Central memory CD8-positive, alpha-beta T cell (primary cell): ENCODE results near the gene PTK7.

Source experiments
- ATAC-seq: fragments of 150-1000 bp; cut with Tn5 transposase; replicated peaks from 2 replicates; pipeline ENCODE4 v1.10.0; 2022; ENCODE audit warnings: mild to moderate bottlenecking, moderate FRiP score, moderate number of reproducible peaks; ENCODE audit not compliant: poor library complexity, severe bottlenecking; ENCODE audit errors: extremely low read depth
- DNase-seq, 2 donors: peaks; one replicate each; pipeline ENCODE4 v3.0.0; 2021; ENCODE audit warnings: low spot score in 2 of 2
- H3K27ac Mint-ChIP-seq: one replicate; pipeline ENCODE4 v1.8.0; 2022; ENCODE audit warnings: low read depth, mild to moderate bottlenecking, moderate library complexity, mixed read lengths
- H3K27me3 Mint-ChIP-seq: one replicate; pipeline ENCODE4 v1.8.0; 2022; ENCODE audit warnings: mixed read lengths
- H3K36me3 Mint-ChIP-seq: one replicate; pipeline ENCODE4 v1.8.0; 2022; ENCODE audit warnings: mild to moderate bottlenecking, moderate library complexity, mixed read lengths; ENCODE audit not compliant: insufficient read depth
- H3K4me1 Mint-ChIP-seq: one replicate; pipeline ENCODE4 v1.8.0; 2022; ENCODE audit warnings: mixed read lengths
- H3K4me3 Mint-ChIP-seq: one replicate; pipeline ENCODE4 v1.8.0; 2022; ENCODE audit warnings: mild to moderate bottlenecking, moderate library complexity, mixed read lengths
- H3K9me3 Mint-ChIP-seq: one replicate; pipeline ENCODE4 v1.8.0; 2022; ENCODE audit warnings: mixed read lengths

PTK7 gene

GRCh38 chr6:43185391-43185985, 109.4 kb downstream of the PTK7 start:
- H3K27me3 Mint-ChIP-seq = no peaks in the 10 kb centered on the region
- no peaks in the 10 kb centered on the region for H3K9me3 Mint-ChIP-seq
- H3K4me1 Mint-ChIP-seq = peaks cover 49% of the 10 kb centered on the region
- no peak for ATAC-seq
- H3K36me3 Mint-ChIP-seq = peaks cover 27% of the 10 kb centered on the region
- no peak overlapping the region for H3K27ac Mint-ChIP-seq
- no peak for DNase-seq
- no peak overlapping the region for H3K4me3 Mint-ChIP-seq

GRCh38 chr6:43186019-43186418, 109.9 kb downstream of the PTK7 start:
- Mint-ChIP-seq H3K27me3 (no peaks in the 10 kb centered on the region), H3K4me3 (no peak overlapping the region), H3K9me3 (no peaks in the 10 kb centered on the region), H3K36me3 (peaks cover 28% of the 10 kb centered on the region), H3K27ac (no peak overlapping the region), H3K4me1 (peaks cover 52% of the 10 kb centered on the region)
- DNase-seq (no peak), ATAC-seq (no peak)

- Mint-ChIP-seq H3K9me3 (no peaks in the 10 kb centered on the region), H3K4me1 (peaks cover 46% of the 10 kb centered on the region), H3K27me3 (no peaks in the 10 kb centered on the region), H3K4me3 (no peak overlapping the region), H3K36me3 (peaks cover 30% of the 10 kb centered on the region), H3K27ac (no peak overlapping the region)
- ATAC-seq (no peak), DNase-seq (no peak)
Measured at GRCh38 chr6:43186706-43187105, 110.6 kb downstream of the PTK7 start.

GRCh38 chr6:43187821-43188220, 111.7 kb downstream of the PTK7 start:
- Mint-ChIP-seq H3K36me3 (peaks cover 32% of the 10 kb centered on the region), H3K27me3 (no peaks in the 10 kb centered on the region), H3K27ac (no peak overlapping the region), H3K9me3 (no peaks in the 10 kb centered on the region), H3K4me1 (peaks cover 38% of the 10 kb centered on the region), H3K4me3 (no peak overlapping the region)
- ATAC-seq = no peak
- DNase-seq = no peak

GRCh38 chr6:43188426-43188825, 112.3 kb downstream of the PTK7 start:
- peaks cover 32% of the 10 kb centered on the region for H3K4me1 Mint-ChIP-seq
- H3K4me3 Mint-ChIP-seq = no peak overlapping the region
- ATAC-seq = no peak
- peaks cover 31% of the 10 kb centered on the region for H3K36me3 Mint-ChIP-seq
- no peaks in the 10 kb centered on the region for H3K9me3 Mint-ChIP-seq
- no peak for DNase-seq
- no peak overlapping the region for H3K27ac Mint-ChIP-seq
- H3K27me3 Mint-ChIP-seq = no peaks in the 10 kb centered on the region

- peaks cover 39% of the 10 kb centered on the region for H3K36me3 Mint-ChIP-seq
- DNase-seq (no peak), ATAC-seq (no peak)
- no peak overlapping the region for H3K27ac Mint-ChIP-seq
- H3K9me3 Mint-ChIP-seq = no peaks in the 10 kb centered on the region
- H3K4me1 Mint-ChIP-seq = peaks cover 19% of the 10 kb centered on the region
- no peaks in the 10 kb centered on the region for H3K27me3 Mint-ChIP-seq
- no peak overlapping the region for H3K4me3 Mint-ChIP-seq
Measured at GRCh38 chr6:43189776-43190304, 113.7 kb downstream of the PTK7 start.

- no peak for ATAC-seq
- DNase-seq = no peak
- H3K27me3 Mint-ChIP-seq = no peaks in the 10 kb centered on the region
- no peak overlapping the region for H3K4me3 Mint-ChIP-seq
- H3K36me3 Mint-ChIP-seq = peaks cover 52% of the 10 kb centered on the region
- peaks cover 12% of the 10 kb centered on the region for H3K4me1 Mint-ChIP-seq
- no peaks in the 10 kb centered on the region for H3K9me3 Mint-ChIP-seq
- H3K27ac Mint-ChIP-seq = peak overlapping the region; percentile 69
Measured at GRCh38 chr6:43192911-43193310, 116.8 kb downstream of the PTK7 start.

GRCh38 chr6:43193929-43194328, 117.8 kb downstream of the PTK7 start:
- no peak for ATAC-seq
- no peak overlapping the region for H3K4me3 Mint-ChIP-seq
- H3K27me3 Mint-ChIP-seq = no peaks in the 10 kb centered on the region
- peaks cover 6% of the 10 kb centered on the region for H3K4me1 Mint-ChIP-seq
- no peaks in the 10 kb centered on the region for H3K9me3 Mint-ChIP-seq
- H3K27ac Mint-ChIP-seq = peak overlapping the region; percentile 79
- DNase-seq = no peak
- H3K36me3 Mint-ChIP-seq = peaks cover 47% of the 10 kb centered on the region

GRCh38 chr6:43196337-43196736, 120.2 kb downstream of the PTK7 start:
- no peaks in the 10 kb centered on the region for H3K4me1 Mint-ChIP-seq
- no peak overlapping the region for H3K27ac Mint-ChIP-seq
- ATAC-seq (no peak), DNase-seq (no peak)
- H3K36me3 Mint-ChIP-seq = peaks cover 40% of the 10 kb centered on the region
- H3K9me3 Mint-ChIP-seq = no peaks in the 10 kb centered on the region
- H3K4me3 Mint-ChIP-seq = no peak overlapping the region
- H3K27me3 Mint-ChIP-seq = no peaks in the 10 kb centered on the region

- Mint-ChIP-seq H3K27ac (peak overlapping the region; percentile 52), H3K9me3 (no peaks in the 10 kb centered on the region), H3K4me1 (no peaks in the 10 kb centered on the region), H3K27me3 (no peaks in the 10 kb centered on the region), H3K36me3 (peaks cover 26% of the 10 kb centered on the region), H3K4me3 (no peak overlapping the region)
- no peak for DNase-seq
- ATAC-seq = no peak
Measured at GRCh38 chr6:43199912-43200311, 123.8 kb downstream of the PTK7 start.

GRCh38 chr6:43200541-43200940, 124.4 kb downstream of the PTK7 start:
- Mint-ChIP-seq H3K27ac (peak overlapping the region; percentile 52), H3K4me3 (no peak overlapping the region), H3K27me3 (no peaks in the 10 kb centered on the region), H3K36me3 (peaks cover 21% of the 10 kb centered on the region), H3K9me3 (no peaks in the 10 kb centered on the region), H3K4me1 (no peaks in the 10 kb centered on the region)
- ATAC-seq (no peak), DNase-seq (no peak)

- H3K27ac Mint-ChIP-seq = peak overlapping the region; percentile 63
- ATAC-seq = no peak
- H3K4me3 Mint-ChIP-seq = no peak overlapping the region
- H3K9me3 Mint-ChIP-seq = no peaks in the 10 kb centered on the region
- peaks cover 13% of the 10 kb centered on the region for H3K36me3 Mint-ChIP-seq
- H3K27me3 Mint-ChIP-seq = no peaks in the 10 kb centered on the region
- DNase-seq = no peak
- no peaks in the 10 kb centered on the region for H3K4me1 Mint-ChIP-seq
Measured at GRCh38 chr6:43202451-43202850, 126.3 kb downstream of the PTK7 start.

GRCh38 chr6:43203029-43203717, 127.1 kb downstream of the PTK7 start:
- DNase-seq (no peak), ATAC-seq (no peak)
- H3K36me3 Mint-ChIP-seq = peaks cover 10% of the 10 kb centered on the region
- no peaks in the 10 kb centered on the region for H3K4me1 Mint-ChIP-seq
- H3K9me3 Mint-ChIP-seq = no peaks in the 10 kb centered on the region
- H3K4me3 Mint-ChIP-seq = no peak overlapping the region
- H3K27me3 Mint-ChIP-seq = no peaks in the 10 kb centered on the region
- H3K27ac Mint-ChIP-seq = no peak overlapping the region
